GM12878 (cell line): ENCODE data around the gene ARHGAP20.
"Not testable (repeated sequence)": the region's sequence is repeated elsewhere in the genome, so short reads cannot be mapped to it uniquely, and the experiment has no call there.

Source experiments
- BRCA1 ChIP-seq: IDR thresholded peaks from 2 replicates; pipeline ENCODE4 v1.6.1; 2011; ENCODE audit warnings: low read depth, low read length, improper control_type of control experiment
- CHD2 ChIP-seq: IDR thresholded peaks from 2 replicates; pipeline ENCODE4 v1.6.1; 2011; ENCODE audit warnings: low read depth, low read length, improper control_type of control experiment, borderline replicate concordance
- ESRRA ChIP-seq: IDR thresholded peaks from 2 replicates; pipeline ENCODE4 v1.6.1; 2012; ENCODE audit warnings: mild to moderate bottlenecking, low read length, improper control_type of control experiment
- JUNB ChIP-seq: IDR thresholded peaks from 2 replicates; pipeline ENCODE4 v1.6.1; 2016; ENCODE audit warnings: antibody characterized with exemption, mild to moderate bottlenecking
- NFYB ChIP-seq: IDR thresholded peaks from 2 replicates; pipeline ENCODE4 v1.6.1; 2011; ENCODE audit warnings: low read depth, mild to moderate bottlenecking, low read length, improper control_type of control experiment, moderate library complexity; ENCODE audit not compliant: insufficient read depth
- TF ChIP-seq, protein P1 (sequence below): fragments of 450-650 bp; IDR thresholded peaks from 2 replicates; pipeline ENCODE4 v1.6.1; 2018; ENCODE audit warnings: mild to moderate bottlenecking, low read depth, moderate library complexity; ENCODE audit not compliant: partially characterized antibody

DNA sequence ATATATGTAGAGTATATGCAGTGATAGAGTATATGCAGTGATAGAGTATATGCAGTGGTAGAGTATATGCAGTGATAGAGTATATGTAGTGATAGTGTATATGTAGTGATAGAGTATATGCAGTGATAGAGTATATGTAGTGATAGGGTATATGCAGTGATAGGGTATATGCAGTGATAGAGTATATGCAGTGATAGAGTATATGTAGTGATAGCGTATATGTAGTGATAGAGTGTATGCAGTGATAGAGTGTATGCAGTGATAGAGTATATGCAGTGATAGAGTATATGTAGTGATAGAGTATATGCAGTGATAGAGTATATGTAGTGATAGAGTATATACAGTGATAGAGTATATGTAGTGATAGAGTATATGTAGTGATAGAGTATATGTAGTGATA lies 92.9 kb downstream of the ARHGAP20 start:
- TF ChIP-seq, protein P1, sequence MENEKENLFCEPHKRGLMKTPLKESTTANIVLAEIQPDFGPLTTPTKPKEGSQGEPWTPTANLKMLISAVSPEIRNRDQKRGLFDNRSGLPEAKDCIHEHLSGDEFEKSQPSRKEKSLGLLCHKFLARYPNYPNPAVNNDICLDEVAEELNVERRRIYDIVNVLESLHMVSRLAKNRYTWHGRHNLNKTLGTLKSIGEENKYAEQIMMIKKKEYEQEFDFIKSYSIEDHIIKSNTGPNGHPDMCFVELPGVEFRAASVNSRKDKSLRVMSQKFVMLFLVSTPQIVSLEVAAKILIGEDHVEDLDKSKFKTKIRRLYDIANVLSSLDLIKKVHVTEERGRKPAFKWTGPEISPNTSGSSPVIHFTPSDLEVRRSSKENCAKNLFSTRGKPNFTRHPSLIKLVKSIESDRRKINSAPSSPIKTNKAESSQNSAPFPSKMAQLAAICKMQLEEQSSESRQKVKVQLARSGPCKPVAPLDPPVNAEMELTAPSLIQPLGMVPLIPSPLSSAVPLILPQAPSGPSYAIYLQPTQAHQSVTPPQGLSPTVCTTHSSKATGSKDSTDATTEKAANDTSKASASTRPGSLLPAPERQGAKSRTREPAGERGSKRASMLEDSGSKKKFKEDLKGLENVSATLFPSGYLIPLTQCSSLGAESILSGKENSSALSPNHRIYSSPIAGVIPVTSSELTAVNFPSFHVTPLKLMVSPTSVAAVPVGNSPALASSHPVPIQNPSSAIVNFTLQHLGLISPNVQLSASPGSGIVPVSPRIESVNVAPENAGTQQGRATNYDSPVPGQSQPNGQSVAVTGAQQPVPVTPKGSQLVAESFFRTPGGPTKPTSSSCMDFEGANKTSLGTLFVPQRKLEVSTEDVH, result not testable (repeated sequence)
- TF ChIP-seq BRCA1, JUNB, ESRRA, CHD2, NFYB: not testable (repeated sequence)
